HUDEP-2 (cell line): Measurements from ENCODE around the gene SBF1.

Source experiments
- DNase-seq, 76 experiments: peaks; one replicate each; lab custom pipeline; 2025; ENCODE audit not compliant: unreplicated experiment in 76 of 76; lab: John Stamatoyannopoulos, UW

The SBF1 gene

DNA sequence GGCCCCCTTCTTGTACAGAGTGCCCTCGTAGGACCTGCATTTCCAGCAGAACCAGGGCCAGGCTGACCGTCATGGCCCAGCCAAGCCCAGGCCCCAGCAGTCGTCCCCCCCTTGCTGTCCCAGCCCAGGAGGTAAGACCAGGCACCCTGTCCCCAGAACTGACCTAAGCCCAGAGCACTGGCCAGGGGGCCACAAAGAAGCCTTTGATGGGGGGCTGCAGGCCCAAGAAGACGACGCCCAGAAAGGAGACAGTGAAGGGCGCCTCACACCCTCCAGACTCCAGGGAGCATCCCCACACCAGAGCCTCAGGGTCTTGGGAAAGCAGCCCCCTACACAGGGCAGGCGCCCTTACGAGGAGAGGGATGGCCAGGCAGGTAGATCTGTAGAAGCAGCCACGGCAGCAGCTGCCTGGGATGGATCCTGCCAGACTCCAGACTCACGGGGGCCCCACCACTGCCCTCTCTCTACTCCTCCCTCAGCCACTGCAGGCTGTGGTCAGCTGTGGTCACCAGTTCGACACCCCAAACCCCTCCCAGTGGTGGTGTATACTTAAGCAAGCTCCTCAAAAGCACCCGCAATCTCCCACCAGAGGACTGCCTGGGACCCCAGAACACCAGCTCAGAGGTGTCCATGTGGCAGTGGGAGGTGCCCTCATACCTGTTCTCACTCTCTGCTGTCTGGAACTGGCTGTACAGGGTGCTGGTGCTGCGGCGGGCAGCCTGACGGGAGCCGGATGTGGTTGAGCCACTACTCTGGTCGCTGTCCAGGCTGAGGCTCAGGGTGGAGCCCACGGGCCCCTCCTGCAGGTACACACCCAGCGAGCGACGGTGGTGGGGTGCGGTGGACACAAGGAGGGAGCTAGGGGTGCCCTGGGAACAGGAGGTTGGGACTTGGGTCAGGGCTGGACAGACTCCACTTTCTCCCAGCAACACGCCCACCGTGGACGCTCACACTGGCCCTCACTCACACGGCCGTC lies 27.0 kb downstream of the SBF1 start:
- no peak for DNase-seq

DNA sequence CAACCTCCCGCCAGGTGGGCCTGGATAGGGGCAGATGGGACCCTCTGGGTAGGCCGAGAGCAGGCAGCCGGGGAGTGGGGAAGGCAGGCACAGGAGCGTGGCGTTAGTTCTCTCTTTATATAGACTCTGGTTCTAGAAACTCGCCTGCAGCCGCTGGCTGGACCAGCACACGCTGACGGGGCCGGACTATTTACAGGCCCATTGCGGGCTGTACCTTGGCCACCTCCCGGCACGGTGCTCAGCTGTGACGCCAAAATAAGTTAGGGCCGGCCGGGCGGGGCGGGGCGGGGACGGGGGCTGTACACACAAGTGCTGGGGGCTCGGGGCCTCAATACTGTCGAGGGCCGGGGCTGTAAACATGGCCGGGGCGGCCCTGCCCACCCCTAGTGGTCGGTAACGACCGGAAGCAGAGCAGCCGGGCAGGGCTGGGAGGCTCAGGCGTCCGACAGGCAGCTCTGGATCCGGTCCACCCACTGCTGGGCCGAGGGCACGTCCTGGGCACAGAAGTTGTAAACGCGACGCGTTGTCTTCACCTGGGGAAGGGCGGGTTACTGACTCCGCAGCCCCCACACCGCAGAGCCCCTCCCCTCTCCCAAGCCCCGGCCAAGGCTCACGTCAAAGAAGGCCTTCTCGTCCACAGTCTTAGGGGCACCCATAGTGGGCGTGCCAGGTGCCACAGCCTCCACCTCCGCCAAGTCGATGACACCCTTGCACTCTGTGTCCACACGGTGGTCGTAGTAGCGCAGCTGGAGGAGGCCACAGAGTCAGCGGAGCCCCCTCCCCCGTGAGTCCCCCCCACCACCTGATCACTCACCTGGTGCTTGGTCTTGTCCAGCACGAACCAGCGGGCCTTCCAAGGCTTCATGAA lies 27.9 kb downstream of the SBF1 start:
- no peak for DNase-seq

DNA sequence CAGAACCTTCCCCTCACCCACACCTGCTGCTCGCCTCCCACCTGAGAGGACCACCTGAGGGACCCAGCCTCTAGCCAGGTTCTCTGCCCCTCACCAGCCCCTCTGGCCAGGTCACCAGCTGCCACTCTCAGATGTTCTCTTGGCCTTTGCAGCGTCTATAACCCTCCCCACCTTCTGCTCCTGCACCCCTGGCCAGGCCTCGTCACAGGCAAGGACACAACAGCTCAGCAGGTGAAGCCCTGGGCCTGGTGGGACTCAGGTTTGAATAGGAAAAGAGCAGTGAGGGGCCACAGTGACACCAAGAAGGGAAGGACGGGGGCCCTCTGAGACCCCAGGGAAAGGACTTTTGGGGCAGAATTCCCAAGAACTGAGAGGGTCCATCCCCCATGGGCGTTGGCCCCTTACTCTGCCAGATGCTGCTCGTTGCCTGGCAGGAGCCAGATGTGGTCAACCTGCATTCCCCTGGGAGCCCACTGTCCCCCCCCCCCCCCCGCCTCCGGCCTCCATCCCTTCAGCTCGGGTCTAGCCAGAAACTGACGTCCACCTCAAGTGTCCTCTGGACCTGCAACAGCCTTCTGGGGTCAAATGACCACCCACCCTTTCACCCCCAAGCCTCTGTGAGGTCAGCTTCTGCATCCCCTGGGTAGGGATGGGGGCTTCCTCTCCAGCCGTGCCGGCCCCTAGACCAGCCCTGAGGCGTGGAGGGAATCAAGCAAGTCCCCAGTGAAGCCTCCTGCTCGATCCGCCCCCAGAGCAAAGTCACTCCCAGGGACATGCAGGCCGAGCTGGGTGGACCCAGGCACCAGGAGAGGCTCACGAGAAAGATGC lies 28.7 kb downstream of the SBF1 start:
- no peak for DNase-seq

DNA sequence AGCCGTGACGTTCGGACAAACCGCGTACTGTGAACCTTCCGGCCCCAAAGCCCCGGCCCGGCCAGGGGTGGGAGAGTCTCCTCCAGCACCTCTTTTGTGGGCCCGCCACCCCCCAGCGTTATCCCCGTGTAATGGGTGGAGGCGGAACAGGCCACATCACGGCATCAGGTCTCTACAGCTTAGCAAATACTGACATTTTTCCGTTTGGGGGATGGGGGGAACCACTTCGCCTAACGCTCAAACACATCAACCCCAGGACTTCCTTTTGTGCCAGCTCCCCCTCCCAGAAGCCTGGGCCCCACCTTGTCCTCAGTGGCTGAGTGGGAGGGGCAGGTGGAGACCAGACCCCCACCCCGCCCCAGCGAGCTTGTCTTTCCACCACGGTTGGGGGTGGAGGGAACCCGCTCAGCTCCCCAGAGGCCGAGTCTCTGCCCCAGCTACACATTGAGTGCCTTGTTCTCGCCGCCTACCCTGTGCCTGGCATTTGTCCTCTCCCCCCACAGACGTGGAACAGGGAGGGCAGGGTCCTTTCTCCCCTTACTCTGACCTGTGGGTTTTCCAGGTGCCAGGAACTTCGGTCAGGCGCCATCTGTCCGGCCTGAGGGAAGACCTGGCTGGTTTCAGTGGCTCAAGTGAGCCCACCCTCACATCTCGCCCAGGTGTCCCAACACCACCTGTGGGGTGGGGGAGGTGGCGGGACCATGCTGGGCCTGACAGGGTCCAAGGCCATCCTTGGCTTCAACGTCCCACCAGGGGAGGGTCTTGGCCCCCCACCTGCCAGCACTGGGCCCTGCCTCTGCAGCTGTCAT lies 29.6 kb downstream of the SBF1 start:
- DNase-seq, result no peak

DNA sequence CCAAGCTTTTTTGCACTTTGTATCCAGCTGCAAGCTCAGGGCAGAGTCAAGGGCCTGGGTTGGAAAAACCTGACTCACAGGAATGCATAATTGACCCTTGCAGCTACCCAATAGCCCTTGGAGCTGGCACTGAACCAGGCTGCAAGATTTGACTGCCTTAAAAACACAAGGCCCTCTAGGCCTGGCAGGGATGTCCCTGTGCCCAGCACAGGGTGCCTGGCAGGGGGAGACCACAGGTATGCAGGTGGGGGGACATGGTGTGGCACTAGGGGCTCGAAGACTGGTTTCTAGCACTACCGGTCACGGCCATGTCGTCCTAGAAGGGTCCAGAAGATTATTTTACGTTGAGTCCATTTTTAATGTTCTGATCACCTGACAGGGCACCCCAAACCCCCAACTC lies 30.2 kb downstream of the SBF1 start:
- no peak for DNase-seq

DNA sequence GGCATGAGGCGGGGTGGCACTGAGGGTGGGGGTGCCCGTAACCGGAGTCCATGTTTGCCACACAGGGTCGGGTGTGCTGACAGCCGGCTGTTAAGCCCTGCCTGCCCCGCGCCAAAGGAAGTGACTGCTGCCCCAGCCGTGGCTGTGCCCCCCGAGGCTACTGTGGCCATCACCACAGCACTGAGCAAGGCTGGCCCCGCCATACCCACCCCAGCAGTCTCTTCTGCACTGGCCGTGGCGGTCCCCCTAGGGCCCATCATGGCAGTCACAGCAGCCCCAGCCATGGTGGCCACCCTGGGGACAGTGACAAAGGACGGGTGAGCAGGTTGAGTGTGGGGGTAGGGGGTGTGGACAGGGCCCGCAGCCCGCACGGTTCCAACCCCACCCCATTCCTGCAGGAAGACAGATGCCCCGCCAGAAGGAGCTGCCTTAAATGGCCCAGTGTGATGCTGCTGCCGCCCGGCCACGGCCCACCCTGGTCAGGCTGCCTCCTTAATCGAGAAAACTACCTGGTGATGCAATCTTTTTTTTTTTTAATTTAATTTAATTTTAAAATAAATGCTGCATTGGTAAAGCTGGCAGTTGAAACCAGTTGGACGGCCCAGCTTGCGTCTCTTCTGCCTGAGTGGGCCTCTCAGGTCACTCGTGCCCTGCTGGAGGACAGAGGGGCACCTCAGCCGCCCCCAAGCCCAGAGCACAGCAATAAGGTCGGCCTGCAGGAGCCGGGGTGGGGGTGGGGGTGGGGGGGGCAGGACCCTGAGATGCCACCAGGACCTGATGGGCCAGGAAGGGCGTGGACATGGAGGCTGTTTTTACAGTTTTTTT lies 30.8 kb downstream of the SBF1 start:
- DNase-seq, result no peak

DNA sequence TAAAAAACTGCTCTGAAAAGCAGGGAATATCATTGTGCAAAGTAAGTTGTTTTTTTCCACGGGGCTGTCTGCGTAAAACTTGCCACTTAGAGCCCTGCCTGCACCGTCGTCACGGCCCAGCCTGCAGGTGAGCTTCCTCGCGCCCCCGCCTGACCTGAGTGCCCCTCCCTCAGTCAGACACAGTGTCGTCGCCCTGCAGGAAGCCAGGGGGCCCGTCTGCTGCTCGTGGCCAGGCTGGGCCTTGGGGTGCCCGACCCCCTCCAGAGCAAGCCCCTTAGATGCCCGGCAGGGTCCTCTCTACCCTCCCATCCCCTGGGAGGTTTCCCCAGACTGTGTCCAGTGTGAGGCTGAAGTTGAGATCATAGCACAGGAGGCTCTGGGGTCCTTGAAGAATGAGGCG lies 31.6 kb downstream of the SBF1 start:
- DNase-seq, result no peak

DNA sequence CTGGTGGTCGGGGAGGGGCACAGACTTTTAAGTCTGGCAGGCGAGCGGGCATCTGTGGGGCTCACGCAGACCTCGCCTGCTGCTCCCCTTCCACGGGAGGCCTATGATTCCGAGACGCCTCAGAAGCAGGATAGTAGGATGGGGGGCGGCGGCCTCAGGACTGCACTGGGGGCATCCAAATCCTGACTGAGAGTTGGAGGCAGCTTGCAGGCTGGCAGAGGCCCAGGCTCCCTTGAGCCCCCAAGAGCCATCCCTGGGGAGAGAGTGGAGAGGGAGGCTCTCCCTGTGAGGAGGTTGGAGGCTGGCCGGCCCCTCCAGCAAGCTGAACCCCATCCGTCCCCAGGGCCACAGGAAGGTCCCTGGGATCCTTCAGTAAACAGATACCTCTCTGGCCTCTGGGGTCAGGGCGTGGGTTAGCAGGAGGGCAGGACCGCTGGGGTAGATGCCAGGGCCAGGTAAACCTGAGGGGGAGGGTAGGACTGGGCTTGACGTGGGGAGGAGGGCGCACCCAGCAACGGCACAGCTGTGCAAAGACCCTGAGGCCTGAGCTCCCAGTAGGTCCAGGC lies 33.3 kb downstream of the SBF1 start:
- DNase-seq, result no peak

DNA sequence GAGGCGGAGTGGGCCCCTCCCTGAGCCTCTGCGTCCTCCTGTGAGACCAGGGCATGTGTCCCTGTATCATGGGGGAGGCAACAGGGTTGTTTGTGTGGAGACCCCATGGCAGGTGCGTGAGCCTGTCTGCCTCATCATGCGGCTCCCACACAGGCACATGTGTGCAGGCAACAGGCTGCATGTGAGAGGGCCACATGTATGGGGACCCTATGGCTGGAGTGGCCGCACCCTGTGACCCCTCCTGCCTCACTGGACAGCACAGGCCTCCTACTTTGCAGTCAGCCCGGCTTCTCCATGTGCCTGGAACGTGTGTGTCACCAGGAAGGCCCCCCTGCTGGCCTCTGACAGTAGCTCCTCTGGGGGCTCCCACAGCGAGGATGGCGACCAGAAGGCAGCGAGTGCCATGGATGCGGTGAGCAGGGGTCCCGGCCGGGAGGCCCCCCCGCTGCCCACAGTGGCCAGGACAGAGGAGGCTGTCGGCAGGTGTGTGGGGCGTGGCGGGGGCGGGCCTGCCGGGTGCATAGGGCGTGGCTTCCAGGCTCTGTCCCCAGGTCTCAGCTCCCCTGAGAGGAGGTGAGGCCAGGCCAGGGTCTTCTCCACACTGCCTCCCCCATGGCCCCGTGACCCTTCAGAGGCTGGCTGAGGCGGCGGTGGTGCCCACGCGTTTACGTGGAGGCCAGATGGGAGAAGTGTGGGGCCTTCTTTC lies 34.1 kb downstream of the SBF1 start:
- no peak for DNase-seq

DNA sequence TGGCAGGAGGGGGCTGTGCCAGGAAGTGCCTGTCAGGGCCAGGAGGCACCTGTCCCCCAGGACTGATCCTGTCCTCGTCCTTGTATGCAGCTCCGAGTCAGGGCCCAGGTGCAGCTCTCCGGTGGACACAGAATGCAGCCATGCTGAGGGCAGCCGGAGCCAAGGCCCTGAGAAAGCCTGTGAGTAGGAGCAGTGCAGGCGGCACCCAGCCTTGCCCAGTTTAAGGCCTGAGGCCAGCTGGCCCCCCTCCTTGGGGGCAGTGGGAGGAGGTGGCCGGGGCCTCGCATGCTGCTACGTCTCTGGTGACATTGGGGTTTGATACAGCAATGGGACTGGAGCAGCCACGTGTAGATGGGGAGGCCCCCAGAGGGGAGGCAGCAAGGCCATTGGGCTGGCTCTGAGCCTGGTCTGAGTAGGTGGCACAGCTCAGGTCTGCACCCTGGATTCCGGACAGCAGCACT lies 34.9 kb downstream of the SBF1 start:
- DNase-seq, result no peak

DNA sequence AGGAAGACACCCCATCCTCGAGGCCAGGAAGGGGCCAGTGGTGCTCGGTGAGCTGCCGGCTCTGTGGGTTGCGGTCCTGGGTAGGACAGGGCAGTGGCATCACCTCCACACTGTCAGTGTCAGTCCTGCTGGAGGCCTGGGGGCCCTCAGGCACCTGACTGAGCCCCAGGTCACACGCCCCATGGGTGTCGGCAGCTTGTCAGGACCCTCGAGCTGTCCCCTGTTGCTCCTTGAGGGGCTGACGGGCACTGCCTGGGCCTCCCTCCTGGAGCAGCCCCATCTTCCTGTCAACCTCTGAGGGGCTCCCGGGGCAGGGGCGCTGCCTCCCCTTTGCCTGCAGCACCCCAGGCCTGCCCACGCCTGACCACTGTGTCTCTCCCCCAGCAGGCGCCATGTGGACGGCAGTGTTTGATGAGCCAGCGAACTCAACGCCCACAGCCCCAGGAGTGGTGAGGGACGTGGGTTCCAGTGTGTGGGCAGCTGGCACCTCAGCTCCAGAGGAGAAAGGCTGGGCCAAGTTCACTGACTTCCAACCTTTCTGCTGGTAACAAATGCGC lies 35.4 kb downstream of the SBF1 start:
- DNase-seq, result no peak

DNA sequence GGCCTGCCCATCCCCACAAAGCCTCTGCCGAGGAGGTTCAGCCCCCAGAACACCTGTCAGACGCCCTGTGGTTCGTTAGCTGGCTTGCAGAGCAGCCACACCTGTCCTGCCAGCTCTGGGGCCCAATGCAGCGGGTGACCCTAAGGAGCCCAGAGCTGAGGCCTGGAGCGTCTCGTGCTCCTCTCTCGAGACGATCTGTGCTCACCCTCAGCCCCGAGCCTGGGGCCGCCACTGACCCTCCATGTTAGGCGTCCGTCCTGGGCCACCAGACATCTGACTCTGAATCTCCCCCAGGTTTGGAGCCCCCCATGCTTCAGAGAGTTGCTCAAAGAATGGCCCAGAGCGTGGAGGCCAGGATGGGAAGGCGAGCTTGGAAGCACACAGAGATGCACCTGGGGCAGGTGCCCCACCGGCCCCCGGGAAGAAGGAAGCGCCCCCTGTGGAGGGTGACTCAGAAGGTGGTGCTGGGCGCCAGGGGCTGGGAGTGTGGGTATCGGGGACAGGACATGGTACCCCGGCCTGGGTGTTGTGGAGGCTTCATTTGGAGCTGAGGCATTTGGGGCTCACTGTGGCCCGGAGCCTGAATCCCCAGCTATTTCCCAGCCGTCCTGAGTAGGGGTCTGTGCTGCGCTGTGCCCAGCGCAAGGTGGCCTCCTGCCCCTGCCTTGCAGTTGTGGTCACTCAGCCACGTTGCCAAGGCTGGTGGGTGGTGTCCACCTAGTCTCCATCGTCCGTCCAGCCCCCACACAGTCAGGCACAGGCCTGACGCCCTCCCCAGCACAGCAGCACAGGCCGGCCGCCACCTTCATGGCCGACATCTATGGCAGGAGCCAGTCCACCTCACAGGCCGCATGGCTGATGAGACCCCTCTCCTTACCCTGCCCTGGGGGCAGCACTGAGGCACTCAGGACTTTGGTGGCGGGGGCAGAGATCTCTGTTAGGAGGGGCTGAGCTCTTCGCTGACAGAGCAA lies 36.2 kb downstream of the SBF1 start:
- DNase-seq, result no peak

DNA sequence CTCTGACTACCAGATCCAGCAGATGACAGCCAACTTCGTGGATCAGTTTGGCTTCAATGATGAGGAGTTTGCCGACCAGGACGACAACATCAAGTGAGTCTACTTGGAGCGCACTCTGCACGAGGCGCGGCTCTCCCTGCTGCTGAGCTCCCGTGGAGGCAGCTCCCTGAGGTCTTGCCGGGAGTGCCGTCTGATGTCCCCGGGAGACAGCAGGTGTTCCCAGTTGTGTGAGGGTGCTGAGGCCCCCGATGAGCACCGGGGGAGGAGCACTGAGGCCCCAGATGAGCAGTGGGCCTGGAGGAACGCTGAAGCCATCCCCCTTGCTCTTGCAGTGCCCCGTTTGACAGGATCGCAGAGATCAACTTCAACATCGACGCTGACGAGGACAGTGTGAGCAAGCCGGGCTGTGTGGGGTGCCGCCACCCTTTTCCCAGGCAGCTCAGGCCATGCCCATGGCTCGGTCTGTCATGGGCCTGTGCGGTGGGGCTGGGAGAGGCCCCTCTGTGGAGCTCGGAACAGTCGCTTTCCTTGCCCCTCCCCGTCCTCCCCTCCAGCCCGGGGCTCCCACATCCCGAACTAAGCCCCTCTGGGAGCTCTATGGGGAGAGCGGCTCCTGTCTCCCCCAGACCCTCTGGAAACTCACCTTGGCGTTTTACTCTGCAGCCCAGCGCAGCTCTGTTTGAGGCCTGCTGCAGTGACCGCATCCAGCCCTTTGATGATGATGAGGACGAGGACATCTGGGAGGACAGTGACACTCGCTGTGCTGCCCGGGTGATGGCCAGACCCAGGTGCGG lies 37.1 kb downstream of the SBF1 start:
- no peak for DNase-seq

DNA sequence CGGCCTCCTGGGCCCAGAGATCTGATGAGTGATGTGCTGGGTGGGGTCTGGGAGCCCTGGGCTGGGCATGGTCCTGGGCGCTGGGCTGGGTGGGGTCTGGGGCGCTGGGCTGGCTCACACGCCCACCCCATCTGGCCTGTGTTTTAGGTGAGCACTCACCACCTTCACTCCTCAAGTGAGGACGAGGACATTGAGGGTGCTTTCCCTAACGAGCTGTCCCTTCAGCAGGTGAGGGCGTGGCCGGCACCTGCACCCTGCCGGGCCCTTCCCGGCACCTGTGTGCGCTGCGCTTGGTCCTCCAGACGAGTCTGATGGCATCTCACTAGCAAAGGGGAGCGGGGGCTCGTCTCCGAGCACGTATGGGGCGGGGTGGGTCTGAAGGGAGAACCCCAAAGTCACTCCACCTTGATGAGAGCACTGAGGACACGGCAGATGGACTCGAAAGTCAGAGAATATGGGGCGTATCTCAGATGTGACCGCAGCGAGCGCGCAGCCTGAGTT lies 37.9 kb downstream of the SBF1 start:
- DNase-seq, result no peak

DNA sequence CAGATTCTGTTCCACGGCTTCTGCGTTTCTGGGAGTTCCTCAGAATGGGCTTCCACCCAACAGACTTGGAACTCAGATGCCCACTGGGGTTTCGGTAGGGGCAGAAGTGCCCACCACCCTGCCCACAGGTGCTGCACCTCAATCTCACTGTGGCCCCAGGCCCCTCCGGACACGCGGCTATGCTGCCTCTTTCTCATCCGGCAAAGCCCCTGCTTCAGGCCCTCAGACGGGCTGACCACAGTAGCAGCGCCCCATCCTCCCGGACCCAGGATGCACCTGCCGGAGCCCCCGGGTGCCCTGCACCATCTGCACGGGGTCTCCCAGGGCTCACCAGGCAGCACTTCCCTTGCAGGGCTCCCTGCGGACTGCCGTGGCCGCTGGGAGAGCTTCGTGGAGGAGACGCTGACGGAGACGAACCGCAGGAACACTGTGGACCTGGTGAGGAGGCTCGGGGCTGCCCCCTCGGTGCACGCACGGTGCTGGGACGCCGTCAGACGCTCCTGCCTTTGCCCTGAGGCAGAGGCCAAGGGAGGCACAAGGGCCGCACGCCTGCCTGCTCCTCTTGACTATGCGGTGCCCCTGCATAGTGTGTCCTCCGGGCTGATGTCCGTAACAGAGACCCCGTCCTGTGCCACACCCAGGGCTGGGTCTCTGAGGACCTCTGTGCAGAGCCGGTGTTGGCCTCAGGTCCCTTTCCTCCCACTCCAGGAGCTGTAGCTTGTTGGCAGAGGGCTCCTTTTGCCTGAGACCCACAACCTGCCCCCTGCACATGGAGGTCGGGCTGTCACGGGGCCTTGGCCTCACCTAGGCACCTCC lies 38.6 kb downstream of the SBF1 start:
- DNase-seq, result no peak
